Mammary epithelial cell (primary cell): ENCODE measurements around the gene INSR.

ENCODE experiments used
- EZH2 ChIP-seq: IDR thresholded peaks from 2 replicates; pipeline ENCODE4 v1.6.1; 2012; ENCODE audit warnings: low read length, inconsistent platforms, borderline replicate concordance
- TF ChIP-seq, protein P1 (sequence below), 2 donors: IDR thresholded peaks in 1 of 2; conservative IDR thresholded peaks in 1 of 2; 2 replicates each; pipeline ENCODE4 v1.5.1; 2011 to 2012; ENCODE audit warnings: inconsistent platforms in 2 of 2, low read length in 2 of 2, mild to moderate bottlenecking in 2 of 2, control low read depth in 1 of 2, low read depth in 1 of 2; ENCODE audit not compliant: insufficient read depth in 1 of 2; ENCODE audit errors: extremely low read depth in 1 of 2

DNA sequence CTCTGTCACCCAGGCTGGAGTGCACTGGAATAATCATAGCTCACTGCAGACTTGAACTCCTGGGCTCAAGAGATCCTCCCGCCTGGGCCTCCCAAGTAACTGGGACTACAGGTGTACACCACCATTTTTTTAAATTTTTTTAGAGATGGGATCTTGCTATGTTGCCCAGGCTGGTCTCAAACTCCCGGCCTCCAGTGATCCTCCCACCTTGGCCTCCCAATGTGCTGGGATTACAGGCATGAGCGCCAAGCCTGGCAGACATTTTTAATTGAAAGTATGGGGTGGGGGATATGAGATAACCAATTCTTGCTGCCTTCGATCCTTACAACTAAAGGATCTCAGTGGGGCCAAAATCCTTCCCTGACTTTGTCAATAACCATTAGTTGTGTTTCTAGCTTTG lies 132.9 kb downstream of the INSR start:
- TF ChIP-seq, protein P1, sequence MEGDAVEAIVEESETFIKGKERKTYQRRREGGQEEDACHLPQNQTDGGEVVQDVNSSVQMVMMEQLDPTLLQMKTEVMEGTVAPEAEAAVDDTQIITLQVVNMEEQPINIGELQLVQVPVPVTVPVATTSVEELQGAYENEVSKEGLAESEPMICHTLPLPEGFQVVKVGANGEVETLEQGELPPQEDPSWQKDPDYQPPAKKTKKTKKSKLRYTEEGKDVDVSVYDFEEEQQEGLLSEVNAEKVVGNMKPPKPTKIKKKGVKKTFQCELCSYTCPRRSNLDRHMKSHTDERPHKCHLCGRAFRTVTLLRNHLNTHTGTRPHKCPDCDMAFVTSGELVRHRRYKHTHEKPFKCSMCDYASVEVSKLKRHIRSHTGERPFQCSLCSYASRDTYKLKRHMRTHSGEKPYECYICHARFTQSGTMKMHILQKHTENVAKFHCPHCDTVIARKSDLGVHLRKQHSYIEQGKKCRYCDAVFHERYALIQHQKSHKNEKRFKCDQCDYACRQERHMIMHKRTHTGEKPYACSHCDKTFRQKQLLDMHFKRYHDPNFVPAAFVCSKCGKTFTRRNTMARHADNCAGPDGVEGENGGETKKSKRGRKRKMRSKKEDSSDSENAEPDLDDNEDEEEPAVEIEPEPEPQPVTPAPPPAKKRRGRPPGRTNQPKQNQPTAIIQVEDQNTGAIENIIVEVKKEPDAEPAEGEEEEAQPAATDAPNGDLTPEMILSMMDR (conservative IDR thresholded peaks at IDR 0.05 in 1 of 2, IDR thresholded peaks at IDR 0.05 in 1 of 2; ENCODE audit: extremely low read depth in 1 of 2, insufficient read depth in 1 of 2, low read depth in 1 of 2, low read length in 2 of 2): no peak
- TF ChIP-seq EZH2: no peak
